Erythroblast (primary cell): ENCODE results near the gene ANP32B.

Experiments used
- GATA1 ChIP-seq: IDR thresholded peaks from 2 replicates; pipeline ENCODE4 v1.6.1; 2011; ENCODE audit warnings: low read depth, mild to moderate bottlenecking, control low read depth, low read length, moderate library complexity
- POLR2A ChIP-seq: IDR thresholded peaks from 2 replicates; pipeline ENCODE4 v1.6.1; 2011; ENCODE audit warnings: mild to moderate bottlenecking, low read length

DNA sequence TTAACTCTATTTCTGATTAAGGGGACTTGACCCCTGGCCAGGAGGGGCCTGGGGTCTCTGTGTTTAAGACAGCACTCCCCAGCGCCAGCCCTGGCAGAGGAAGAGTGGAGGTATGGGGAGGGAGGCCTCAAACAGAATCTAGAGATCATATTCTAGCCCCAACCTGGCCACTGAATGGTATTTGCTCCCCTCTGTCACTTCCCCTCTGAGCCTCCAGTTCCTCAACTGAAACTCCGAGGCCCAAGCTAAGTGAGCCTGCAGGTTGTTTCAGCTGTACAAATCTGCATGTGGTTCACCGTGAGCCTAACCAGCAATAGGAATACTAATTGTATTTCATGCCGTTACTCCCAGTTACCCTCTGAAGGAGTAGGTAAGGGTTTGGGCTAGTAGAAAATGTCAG, 36.0 kb downstream of the ANP32B start:
- no peak for TF ChIP-seq POLR2A
- TF ChIP-seq GATA1: no peak
